Breast epithelium (tissue), 4 donors: Measurements from ENCODE around the gene KLHL5. TPM values are rescaled to one million over a fixed set of nuclear protein-coding genes. Genes with fewer than 3 reads are reported as not detected.

Experiments
- DNase-seq, 2 donors: peaks; one replicate each; pipeline ENCODE4 v3.0.0-alpha.2; 2019; ENCODE audit warnings: low spot score in 2 of 2
- H3K27ac ChIP-seq, 2 donors: fragments of 200-600 bp; sonication (generic) in 1 of 2; one replicate each; pipeline ENCODE4 v1.5.1; 2016 to 2019; ENCODE audit warnings: mild to moderate bottlenecking in 1 of 2
- H3K27me3 ChIP-seq, 2 donors: fragments of 200-600 bp; sonication (generic) in 1 of 2; one replicate each; pipeline versions ENCODE4 v1.5.1 to v1.6.0; 2017 to 2019; ENCODE audit warnings: control low read depth in 1 of 2, mild to moderate bottlenecking in 1 of 2
- H3K36me3 ChIP-seq: fragments of 200-600 bp; one replicate; pipeline ENCODE4 v1.5.1; 2019
- H3K4me1 ChIP-seq, 2 donors: fragments of 200-600 bp; sonication (generic); one replicate each; pipeline ENCODE4 v1.5.1; 2016 to 2019; ENCODE audit warnings: control low read depth in 1 of 2
- H3K4me3 ChIP-seq, 3 donors: fragments of 200-600 bp; sonication (generic); 1 replicate in 2 of 3; 2 replicates in 1 of 3; pipeline ENCODE4 v1.5.1; 2016 to 2019; ENCODE audit warnings: mild to moderate bottlenecking in 3 of 3, moderate library complexity in 2 of 3
- H3K9me3 ChIP-seq, 2 donors: fragments of 200-600 bp; sonication (generic) in 1 of 2; one replicate each; pipeline ENCODE4 v1.5.1; 2016 to 2019; ENCODE audit warnings: control low read depth in 1 of 2
- POLR2A ChIP-seq: fragments of 450-650 bp; IDR thresholded peaks from one replicate; pipeline ENCODE4 v1.6.1; 2016; ENCODE audit warnings: antibody characterized with exemption, mild to moderate bottlenecking, moderate library complexity
- POLR2AphosphoS5 ChIP-seq, 3 donors: sonication (generic); formaldehyde crosslinking; IDR thresholded peaks; one replicate each; pipeline ENCODE4 v1.6.1; 2017; ENCODE audit warnings: antibody characterized with exemption in 3 of 3
- intact Hi-C: fragments of 100-400 bp; cut with DNase I; formaldehyde crosslinking; loops from one replicate; pipeline ENCODE4 v1.15.1; 2023; ENCODE audit warnings: low total_unique reads
- total RNA-seq, 3 donors: library from RNA; depleted of rRNA; stranded (reverse); fragments of >200 nt; gene quantifications; one replicate each; pipeline ENCODE4 v1.1.0, GENCODE V29; 2016
- TF ChIP-seq, protein P1 (sequence below), 3 donors: fragments of 450-650 bp; IDR thresholded peaks; one replicate each; pipeline ENCODE4 v1.5.1; 2016 to 2017; ENCODE audit warnings: antibody characterized with exemption in 3 of 3, mild to moderate bottlenecking in 3 of 3, moderate library complexity in 3 of 3

KLHL5 gene
- total RNA-seq, 3 donors from 2014 or later: 23.0 to 54.9 (median 54.7) TPM

DNA sequence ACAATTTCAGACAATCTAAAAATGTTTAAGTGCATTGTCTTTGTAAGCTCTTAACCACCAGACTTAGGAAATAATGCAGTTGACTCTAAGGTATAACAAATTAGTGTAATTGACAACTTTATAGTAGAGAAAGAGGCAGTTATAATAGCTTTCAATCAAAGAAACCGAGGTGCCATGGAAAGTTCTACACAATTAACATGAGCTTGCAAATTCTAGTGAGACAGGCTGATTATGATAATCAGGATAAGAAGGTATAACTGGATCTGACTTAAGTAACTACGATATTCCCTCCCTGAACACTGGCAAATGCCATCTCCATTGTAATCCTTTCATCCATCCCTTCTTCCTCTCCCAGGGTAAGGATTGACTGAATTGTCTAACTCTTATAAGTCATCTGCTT is 11.4 kb upstream of the KLHL5 start:
- Histone ChIP-seq H3K27me3 (no peaks in the 10 kb centered on the region), H3K9me3 (no peaks in the 10 kb centered on the region), H3K4me1 (no peaks in the 10 kb centered on the region), H3K27ac (no peak overlapping the region), H3K4me3 (no peak overlapping the region), H3K36me3 (no peaks in the 10 kb centered on the region)
- intact Hi-C loops: no loop called here
- TF ChIP-seq POLR2AphosphoS5 (IDR thresholded peaks at IDR 0.05): no peak
- no peak for TF ChIP-seq POLR2A
- TF ChIP-seq, protein P1, sequence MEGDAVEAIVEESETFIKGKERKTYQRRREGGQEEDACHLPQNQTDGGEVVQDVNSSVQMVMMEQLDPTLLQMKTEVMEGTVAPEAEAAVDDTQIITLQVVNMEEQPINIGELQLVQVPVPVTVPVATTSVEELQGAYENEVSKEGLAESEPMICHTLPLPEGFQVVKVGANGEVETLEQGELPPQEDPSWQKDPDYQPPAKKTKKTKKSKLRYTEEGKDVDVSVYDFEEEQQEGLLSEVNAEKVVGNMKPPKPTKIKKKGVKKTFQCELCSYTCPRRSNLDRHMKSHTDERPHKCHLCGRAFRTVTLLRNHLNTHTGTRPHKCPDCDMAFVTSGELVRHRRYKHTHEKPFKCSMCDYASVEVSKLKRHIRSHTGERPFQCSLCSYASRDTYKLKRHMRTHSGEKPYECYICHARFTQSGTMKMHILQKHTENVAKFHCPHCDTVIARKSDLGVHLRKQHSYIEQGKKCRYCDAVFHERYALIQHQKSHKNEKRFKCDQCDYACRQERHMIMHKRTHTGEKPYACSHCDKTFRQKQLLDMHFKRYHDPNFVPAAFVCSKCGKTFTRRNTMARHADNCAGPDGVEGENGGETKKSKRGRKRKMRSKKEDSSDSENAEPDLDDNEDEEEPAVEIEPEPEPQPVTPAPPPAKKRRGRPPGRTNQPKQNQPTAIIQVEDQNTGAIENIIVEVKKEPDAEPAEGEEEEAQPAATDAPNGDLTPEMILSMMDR (IDR thresholded peaks at IDR 0.05): no peak
- no peak for DNase-seq

DNA sequence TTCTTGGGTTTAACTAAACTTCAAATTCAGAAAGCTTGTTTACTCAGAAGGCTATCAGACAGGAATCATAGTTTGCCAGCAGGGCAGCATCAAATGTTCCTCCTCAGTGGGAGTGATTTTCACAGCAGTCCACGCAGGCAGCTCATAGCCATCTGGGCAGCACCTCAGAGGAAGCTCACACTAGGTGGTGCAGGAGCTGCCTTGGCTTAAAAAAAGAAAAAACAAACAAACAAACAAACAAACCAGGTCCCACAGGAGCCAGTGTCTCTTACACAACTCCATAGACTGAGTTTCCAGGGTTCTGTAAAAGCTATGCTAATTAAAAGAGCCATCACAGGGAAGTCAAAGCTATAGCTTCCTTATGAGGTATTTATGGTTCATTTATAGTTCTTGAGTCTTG is 10.5 kb upstream of the KLHL5 start:
- Histone ChIP-seq H3K9me3 (no peaks in the 10 kb centered on the region), H3K4me1 (no peaks in the 10 kb centered on the region), H3K36me3 (no peaks in the 10 kb centered on the region), H3K27ac (no peak overlapping the region), H3K4me3 (no peak overlapping the region), H3K27me3 (no peaks in the 10 kb centered on the region)
- TF ChIP-seq POLR2AphosphoS5 (IDR thresholded peaks at IDR 0.05): no peak
- no peak for TF ChIP-seq POLR2A
- TF ChIP-seq, protein P1 (IDR thresholded peaks at IDR 0.05): no peak
- intact Hi-C loops: no loop called here
- no peak for DNase-seq

DNA sequence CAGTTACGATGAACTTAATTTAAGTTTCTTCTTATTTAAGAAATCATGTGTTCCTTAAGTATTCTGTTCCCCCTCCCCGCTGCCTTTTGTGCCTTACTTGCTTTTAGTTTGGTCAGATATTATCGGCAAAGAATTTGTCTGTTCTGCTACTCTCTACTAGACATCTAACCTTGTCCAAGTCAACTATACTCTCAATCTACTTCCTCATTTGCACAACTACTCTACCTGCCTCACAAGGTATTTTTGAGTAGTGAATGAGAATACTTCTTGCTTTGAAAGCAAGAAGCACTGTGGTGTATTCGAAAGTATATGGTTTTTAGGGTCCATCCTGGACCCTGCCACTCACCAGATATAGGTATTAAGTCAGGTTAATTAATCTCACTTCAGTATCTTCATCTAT is 8.0 kb upstream of the KLHL5 start:
- Histone ChIP-seq H3K36me3 (no peaks in the 10 kb centered on the region), H3K27ac (no peak overlapping the region), H3K27me3 (no peaks in the 10 kb centered on the region), H3K4me3 (no peak overlapping the region), H3K4me1 (no peaks in the 10 kb centered on the region), H3K9me3 (no peaks in the 10 kb centered on the region)
- DNase-seq: no peak
- intact Hi-C loops: no loop called here
- TF ChIP-seq, protein P1 (IDR thresholded peaks at IDR 0.05): no peak
- TF ChIP-seq POLR2AphosphoS5 (IDR thresholded peaks at IDR 0.05) (no peak), POLR2A (no peak)

DNA sequence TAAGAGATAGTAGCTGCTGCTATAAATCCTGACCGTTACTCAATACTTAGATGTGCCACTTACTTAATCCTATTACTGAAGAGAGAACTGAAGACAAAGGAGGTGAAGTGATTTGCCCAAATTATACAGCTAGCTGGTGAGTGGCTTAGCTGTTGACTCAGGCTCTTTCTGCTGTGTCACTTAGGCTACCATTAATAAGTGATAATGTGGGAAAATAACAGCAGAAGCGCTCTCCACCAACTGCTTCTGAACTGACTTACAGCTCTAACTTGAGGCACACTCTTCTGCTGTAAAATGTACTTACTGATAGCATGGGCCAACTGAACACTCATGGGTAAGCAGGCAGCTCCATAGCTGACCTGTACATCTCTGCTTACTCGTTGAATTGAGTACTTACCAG is 7.5 kb upstream of the KLHL5 start:
- intact Hi-C loops: no loop called here
- Histone ChIP-seq H3K4me3 (no peak overlapping the region), H3K4me1 (no peaks in the 10 kb centered on the region), H3K27ac (no peak overlapping the region), H3K9me3 (no peaks in the 10 kb centered on the region), H3K27me3 (no peaks in the 10 kb centered on the region), H3K36me3 (no peaks in the 10 kb centered on the region)
- no peak for DNase-seq
- TF ChIP-seq POLR2AphosphoS5 (IDR thresholded peaks at IDR 0.05): no peak
- TF ChIP-seq, protein P1 (IDR thresholded peaks at IDR 0.05): no peak
- TF ChIP-seq POLR2A: no peak

DNA sequence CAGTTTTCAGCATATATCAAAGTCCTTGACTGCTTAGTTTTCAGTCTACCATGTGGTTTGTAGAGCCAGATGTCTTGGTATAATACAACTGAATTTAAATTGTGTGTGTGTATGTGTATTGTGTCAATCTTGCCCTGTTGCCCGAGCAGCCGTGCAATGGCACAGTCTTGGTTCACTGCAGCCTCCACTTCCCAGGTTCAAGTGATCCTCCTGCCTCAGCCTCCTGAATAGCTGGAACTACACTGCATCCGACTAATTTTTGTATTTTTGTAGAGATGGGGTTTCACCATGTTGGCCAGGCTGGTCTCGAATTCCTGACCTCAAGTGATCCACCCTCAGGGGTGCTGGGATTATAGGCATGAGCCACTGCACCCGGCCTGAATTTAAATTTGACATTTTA is 6.0 kb upstream of the KLHL5 start:
- TF ChIP-seq, protein P1 (IDR thresholded peaks at IDR 0.05): no peak
- TF ChIP-seq POLR2A: no peak
- no peak for TF ChIP-seq POLR2AphosphoS5 (IDR thresholded peaks at IDR 0.05)
- no peaks in the 10 kb centered on the region for H3K4me1 ChIP-seq

More for the DNA sequence above, 6.0 kb upstream of the KLHL5 start:
- Histone ChIP-seq H3K9me3 (no peaks in the 10 kb centered on the region), H3K27me3 (no peaks in the 10 kb centered on the region), H3K27ac (no peak overlapping the region), H3K4me3 (no peak overlapping the region), H3K36me3 (no peaks in the 10 kb centered on the region)
- no peak for DNase-seq
- intact Hi-C loops: no loop called here
